Measurements from ENCODE around the gene CERS2. TPM values are rescaled to one million over a fixed set of nuclear protein-coding genes. Genes with fewer than 3 reads are reported as not detected.

Gene CERS2
- polyA plus RNA-seq, 1 of the 3 experiments (the other 2 are of a cell fraction): 150 TPM

- Histone ChIP-seq H3K4me2 (peak overlapping the region; percentile 81; the same call in 1 of the 2 replicates), H3K4me1 (ENCODE audit: control insufficient read depth in 1 of 2, insufficient read depth in 2 of 2, low read depth in 1 of 2, low read length in 1 of 2) (peaks cover 6 to 12% of the 10 kb centered on the region in 2 experiments; a peak in 2 of 4 replicates), H3K9me3 (peaks cover 10% of the 10 kb centered on the region; the same call in 1 of the 2 replicates), H3K27ac (ENCODE audit: low read depth in 2 of 2, low read length in 1 of 2) (no peak overlapping the region), H3K4me3 (ENCODE audit: low read depth in 2 of 2, low read length in 1 of 2) (peak overlapping the region in 1 of 2 experiments; percentile 84; a peak in 1 of 4 replicates), H3F3A (replicated peaks; ENCODE audit: insufficient read depth) (peaks cover 14% of the 10 kb centered on the region), H3K9ac (no peak overlapping the region), H3K27me3 (ENCODE audit: insufficient read depth) (no peaks in the 10 kb centered on the region), H2AFZ (ENCODE audit: low read depth) (no peak overlapping the region), H3K36me3 (replicated peaks in 1 of 2; ENCODE audit: control insufficient read depth in 1 of 2, insufficient read depth in 2 of 2, low read length in 1 of 2) (peaks cover 36 to 45% of the 10 kb centered on the region in 2 experiments), H3K9me2 (no peaks in the 10 kb centered on the region), H3K79me2 (ENCODE audit: insufficient read depth) (peaks cover 46% of the 10 kb centered on the region), H4K20me1 (ENCODE audit: insufficient read depth) (no peaks in the 10 kb centered on the region)
- CTCF ChIA-PET: interaction anchor here (1.2 to 2.4 kb wide), 3 partner anchors 68 to 366 kb away, joined by 3 to 8 read pairs (median 3); partner anchors contain the start of gene MINDY1
- TF ChIP-seq NRF1 (IDR thresholded peaks at IDR 0.05; ENCODE audit: low read depth, low read length): no peak
- TF ChIP-seq ZBTB33 (IDR thresholded peaks at IDR 0.05; ENCODE audit: borderline replicate concordance, low read depth): no peak
- no peak for TF ChIP-seq EP300 (IDR thresholded peaks at IDR 0.05; ENCODE audit: borderline replicate concordance in 1 of 2, low read depth in 1 of 2, low read length in 1 of 2)
- TF ChIP-seq RFX5 (IDR thresholded peaks at IDR 0.05; ENCODE audit: low read length): no peak
- TF ChIP-seq CHD2 (IDR thresholded peaks at IDR 0.05; ENCODE audit: low read length, partially characterized antibody): no peak
- TF ChIP-seq SIN3A (IDR thresholded peaks at IDR 0.05; ENCODE audit: borderline replicate concordance, low read depth, low read length): no peak
- TF ChIP-seq SMC3 (IDR thresholded peaks at IDR 0.05; ENCODE audit: low read depth, low read length): no peak
- TF ChIP-seq IRF3 (IDR thresholded peaks at IDR 0.05; ENCODE audit: low read depth, low read length): no peak
- WGBS (ENCODE audit: low lambda C conversion rate): 98% methylated on average over 4 of the region's 4 CpGs
- POLR2A ChIA-PET: interaction anchor here (0.6 kb wide), 1 partner anchor 281 kb away, joined by 3 read pairs; no protein-coding TSS in a partner anchor
- DNase-seq: no peak
Observed at GRCh38 chr1:150927624-150928023, 47.0 kb downstream of the CERS2 start.

GRCh38 chr1:150926097-150926741, 48.4 kb downstream of the CERS2 start, which contains the start of gene SETDB1:
TSS of gene SETDB1 (plus strand) at chr1:150926363. CDS start at chr1:150927715, 1,352 bp downstream.
- H3K9me3 ChIP-seq: no peaks in the 10 kb centered on the region
- POLR2A ChIA-PET: no interaction called here
- no peak for TF ChIP-seq FOSL2 (IDR thresholded peaks at IDR 0.05; ENCODE audit: borderline replicate concordance, low read depth)
- TF ChIP-seq NRF1 (IDR thresholded peaks at IDR 0.05; ENCODE audit: low read depth, low read length): peak; percentile 70; the same call in 1 of the 2 replicates
- no peak; the same call in 1 of the 2 replicates for TF ChIP-seq RXRA (IDR thresholded peaks at IDR 0.05; ENCODE audit: borderline replicate concordance, low read depth)
- TF ChIP-seq FOXM1 (IDR thresholded peaks at IDR 0.05; ENCODE audit: low read depth): no peak
- peak; percentile 67 for TF ChIP-seq PBX3 (IDR thresholded peaks at IDR 0.05)
- TF ChIP-seq RFX5 (IDR thresholded peaks at IDR 0.05; ENCODE audit: low read length): no peak
- TF ChIP-seq MXI1 (IDR thresholded peaks at IDR 0.05; ENCODE audit: low read depth, low read length): peak; percentile 89
- peak; percentile 79 for TF ChIP-seq USF1 (IDR thresholded peaks at IDR 0.05; ENCODE audit: borderline replicate concordance, low read depth)
- TF ChIP-seq GABPA (IDR thresholded peaks at IDR 0.05; ENCODE audit: low read depth): peak; percentile 98
- peak; percentile 63 for TF ChIP-seq POLR2AphosphoS5 (IDR thresholded peaks at IDR 0.05; ENCODE audit: low read depth, low read length)
- TF ChIP-seq JUND (IDR thresholded peaks at IDR 0.05): no peak
- TF ChIP-seq SMC3 (IDR thresholded peaks at IDR 0.05; ENCODE audit: low read depth, low read length): no peak
- TF ChIP-seq MAX (IDR thresholded peaks at IDR 0.05; ENCODE audit: low read depth): peak; percentile 98

More at GRCh38 chr1:150926097-150926741, 48.4 kb downstream of the CERS2 start, which contains the start of gene SETDB1:
- peak within 1 kb of the TSS; percentile 93 for H3K9ac ChIP-seq
- peaks cover 27 to 33% of the 10 kb centered on the region in 2 experiments for H3K36me3 ChIP-seq (replicated peaks in 1 of 2; ENCODE audit: control insufficient read depth in 1 of 2, insufficient read depth in 2 of 2, low read length in 1 of 2)
- peak within 1 kb of the TSS; percentile 81 for H3K4me2 ChIP-seq
- peak within 1 kb of the TSS; percentile 98 for H2AFZ ChIP-seq (ENCODE audit: low read depth)
- WGBS (ENCODE audit: low lambda C conversion rate): under 1% methylated on average over 33 of the region's 39 CpGs
- no peaks in the 10 kb centered on the region for H3K27me3 ChIP-seq (ENCODE audit: insufficient read depth)
- peak; percentile 92 for DNase-seq
- H3K4me1 ChIP-seq (ENCODE audit: control insufficient read depth in 1 of 2, insufficient read depth in 2 of 2, low read depth in 1 of 2, low read length in 1 of 2): peaks cover 6 to 13% of the 10 kb centered on the region in 2 experiments; a peak in 2 of 4 replicates
- peak within 1 kb of the TSS; percentile 89 to 95 for H3K27ac ChIP-seq (ENCODE audit: low read depth in 2 of 2, low read length in 1 of 2)
- H3K9me2 ChIP-seq: no peaks in the 10 kb centered on the region
- peak within 1 kb of the TSS; percentile 68 to 84 for H3K4me3 ChIP-seq (ENCODE audit: low read depth in 2 of 2, low read length in 1 of 2)
- H3F3A ChIP-seq (replicated peaks; ENCODE audit: insufficient read depth): peaks cover 10% of the 10 kb centered on the region
- CTCF ChIA-PET: interaction anchor here (0.9 to 2.4 kb wide), 3 partner anchors 71 to 757 kb away, joined by 3 to 8 read pairs (median 3); partner anchors contain the start of gene MINDY1
- H3K79me2 ChIP-seq (ENCODE audit: insufficient read depth): peaks cover 38% of the 10 kb centered on the region
- no peaks in the 10 kb centered on the region for H4K20me1 ChIP-seq (ENCODE audit: insufficient read depth)
